ENCODE results near the gene GTF2A1L. TPM values are rescaled to one million over a fixed set of nuclear protein-coding genes. Genes with fewer than 3 reads are reported as not detected.

The GTF2A1L gene
- total and polyA plus RNA-seq, 2 experiments from 2014 or later = 0.13 to 0.76 TPM

DNA sequence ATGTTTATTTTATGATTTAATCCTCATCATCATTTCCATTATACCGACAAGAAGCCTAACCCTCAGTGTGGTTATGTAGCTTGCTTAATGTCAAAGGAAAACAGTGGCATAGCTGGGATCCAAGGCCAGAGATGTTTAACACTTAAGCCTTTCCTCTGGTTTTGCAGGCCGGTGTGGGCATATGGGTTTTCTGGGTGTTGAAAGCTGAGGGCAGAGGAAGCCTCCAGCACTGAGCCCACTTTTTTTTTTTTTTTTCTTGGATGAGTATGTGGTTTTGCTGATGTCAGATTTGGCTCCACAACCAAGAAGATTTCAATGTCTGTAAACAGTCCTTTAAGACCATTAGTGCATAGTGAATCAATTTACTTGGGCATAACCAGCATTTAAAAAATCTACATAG lies 96.6 kb downstream of the GTF2A1L start:
- Histone ChIP-seq H3K9me3 (ENCODE audit: low read depth) (no peaks in the 10 kb centered on the region), H3K9me2 (ENCODE audit: insufficient read depth) (no peaks in the 10 kb centered on the region), H3K27me3 (replicated peaks; ENCODE audit: insufficient read depth) (no peaks in the 10 kb centered on the region), H2AFZ (no peak overlapping the region), H3K4me1 (ENCODE audit: insufficient read depth) (peaks cover 34% of the 10 kb centered on the region), H3K4me3 (no peak overlapping the region), H3K27ac (0 out of 2 replicates have a peak overlapping the region, but pooled peaks have one; percentile 13), H3K79me2 (ENCODE audit: insufficient read depth) (no peaks in the 10 kb centered on the region), H3F3A (ENCODE audit: insufficient read depth) (peaks cover 12% of the 10 kb centered on the region; the same call in 1 of the 2 replicates), H3K9ac (no peak overlapping the region), H3K4me2 (ENCODE audit: unreplicated experiment) (no peak overlapping the region), H3K36me3 (ENCODE audit: low read depth) (no peaks in the 10 kb centered on the region), H4K20me1 (ENCODE audit: insufficient read depth) (no peaks in the 10 kb centered on the region)
- TF ChIP-seq EZH2 (IDR thresholded peaks at IDR 0.05; ENCODE audit: insufficient read depth, poor library complexity, severe bottlenecking) (no peak), EZH2phosphoT487 (IDR thresholded peaks at IDR 0.05; ENCODE audit: insufficient read depth, low read depth) (no peak)
- DNase-seq = peak; percentile 64
- in situ Hi-C loops (cut with MboI) = no loop called here
- 2 to 8% methylated on average over 2 of the region's 2 CpGs for WGBS, 2 experiments (ENCODE audit: low coverage in 1 of 2, low lambda C conversion rate in 2 of 2, missing lambda C conversion rate in 2 of 2)

DNA sequence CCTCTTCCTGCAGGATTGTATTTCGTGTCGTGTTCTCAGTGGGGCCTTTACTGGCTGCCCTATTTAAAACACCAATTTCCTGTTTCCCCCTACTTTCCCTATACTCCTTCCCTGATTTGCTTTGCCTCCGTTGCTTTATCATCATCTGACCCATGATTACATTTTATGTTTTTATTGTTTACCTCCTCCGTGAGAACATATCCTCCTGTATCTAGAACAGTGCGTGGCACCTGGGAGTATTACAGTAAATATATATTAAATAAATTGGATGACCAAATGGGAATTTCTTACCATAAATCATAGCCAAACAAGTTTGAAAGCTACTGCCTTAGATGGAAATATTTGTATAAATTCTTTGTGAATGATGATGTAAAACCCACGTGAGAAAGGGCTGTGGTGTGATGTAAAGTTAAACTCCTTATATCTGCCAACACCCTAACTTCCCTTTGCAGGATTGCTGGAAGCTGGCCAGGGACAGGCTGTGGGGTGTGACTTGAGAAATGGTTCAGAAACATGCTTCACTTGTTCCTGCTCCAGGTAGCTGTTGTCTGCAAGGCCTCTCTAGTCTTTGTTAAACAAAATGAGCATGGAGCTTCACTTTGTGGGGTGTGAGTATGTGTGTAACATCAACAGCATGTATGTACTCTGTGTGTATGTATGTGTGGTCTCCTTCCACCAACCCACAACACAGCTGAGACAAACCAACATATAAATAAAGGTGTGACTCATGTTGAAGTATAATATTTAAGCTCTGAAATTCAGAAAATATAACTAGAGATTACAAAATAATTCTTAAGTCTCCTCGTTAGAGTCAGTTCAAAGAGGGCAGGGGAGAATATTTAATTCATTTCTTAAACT lies 97.6 kb downstream of the GTF2A1L start:
- no peak overlapping the region for H3K9ac ChIP-seq
- no peaks in the 10 kb centered on the region for H3K27me3 ChIP-seq (replicated peaks; ENCODE audit: insufficient read depth)
- H3K79me2 ChIP-seq (ENCODE audit: insufficient read depth) = no peaks in the 10 kb centered on the region
- H3K9me3 ChIP-seq (ENCODE audit: low read depth) = no peaks in the 10 kb centered on the region
- 72 to 73% methylated on average over 7 of the region's 7 CpGs for WGBS, 2 experiments (ENCODE audit: low coverage in 1 of 2, low lambda C conversion rate in 2 of 2, missing lambda C conversion rate in 2 of 2)
- H3K4me1 ChIP-seq (ENCODE audit: insufficient read depth) = peaks cover 34% of the 10 kb centered on the region
- no peak overlapping the region for H3K4me3 ChIP-seq
- H3K4me2 ChIP-seq (ENCODE audit: unreplicated experiment) = no peak overlapping the region
- H4K20me1 ChIP-seq (ENCODE audit: insufficient read depth) = no peaks in the 10 kb centered on the region
- H3K9me2 ChIP-seq (ENCODE audit: insufficient read depth) = no peaks in the 10 kb centered on the region
- in situ Hi-C loops (cut with MboI) = no loop called here
- H3K27ac ChIP-seq = no peak overlapping the region
- no peaks in the 10 kb centered on the region for H3K36me3 ChIP-seq (ENCODE audit: low read depth)
- no peak overlapping the region for H2AFZ ChIP-seq
- H3F3A ChIP-seq (ENCODE audit: insufficient read depth) = peaks cover 12% of the 10 kb centered on the region; the same call in 1 of the 2 replicates
- no peak for TF ChIP-seq EZH2phosphoT487 (IDR thresholded peaks at IDR 0.05; ENCODE audit: insufficient read depth, low read depth)
- TF ChIP-seq EZH2 (IDR thresholded peaks at IDR 0.05; ENCODE audit: insufficient read depth, poor library complexity, severe bottlenecking) = no peak
- peak; percentile 46 for DNase-seq

DNA sequence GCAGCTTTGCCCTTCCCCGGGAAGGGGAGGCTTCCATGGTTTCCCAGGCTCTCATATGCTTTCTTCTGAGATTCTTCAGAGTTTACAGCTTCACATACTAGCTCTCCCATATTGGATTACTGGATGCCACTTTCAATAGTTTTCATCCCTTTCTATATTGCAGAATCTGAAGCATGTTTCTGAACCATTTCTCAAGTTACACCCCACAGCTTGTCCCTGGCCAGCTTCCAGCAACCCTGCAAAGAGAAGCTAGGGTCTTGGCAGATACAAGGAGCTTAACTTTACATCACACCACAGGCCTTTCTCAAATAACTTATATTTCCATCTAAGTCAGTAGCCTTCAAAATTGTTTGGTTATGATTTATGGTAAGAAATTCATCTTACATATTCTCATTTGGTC lies 98.3 kb downstream of the GTF2A1L start:
- Histone ChIP-seq H3K9me3 (ENCODE audit: low read depth) (no peaks in the 10 kb centered on the region), H3K27me3 (replicated peaks; ENCODE audit: insufficient read depth) (no peaks in the 10 kb centered on the region), H3K9me2 (ENCODE audit: insufficient read depth) (no peaks in the 10 kb centered on the region), H3K4me2 (ENCODE audit: unreplicated experiment) (no peak overlapping the region), H3K4me3 (no peak overlapping the region), H3K27ac (no peak overlapping the region), H4K20me1 (ENCODE audit: insufficient read depth) (no peaks in the 10 kb centered on the region), H2AFZ (no peak overlapping the region), H3K36me3 (ENCODE audit: low read depth) (no peaks in the 10 kb centered on the region), H3K79me2 (ENCODE audit: insufficient read depth) (no peaks in the 10 kb centered on the region), H3K4me1 (ENCODE audit: insufficient read depth) (peaks cover 34% of the 10 kb centered on the region), H3K9ac (no peak overlapping the region), H3F3A (ENCODE audit: insufficient read depth) (peaks cover 12% of the 10 kb centered on the region; the same call in 1 of the 2 replicates)
- in situ Hi-C loops (cut with MboI) = no loop called here
- DNase-seq = no peak
- TF ChIP-seq EZH2 (IDR thresholded peaks at IDR 0.05; ENCODE audit: insufficient read depth, poor library complexity, severe bottlenecking) = no peak
- TF ChIP-seq EZH2phosphoT487 (IDR thresholded peaks at IDR 0.05; ENCODE audit: insufficient read depth, low read depth) = no peak
- WGBS, 2 experiments (ENCODE audit: low coverage in 1 of 2, low lambda C conversion rate in 2 of 2, missing lambda C conversion rate in 2 of 2) = 83 to 84% methylated on average over 1 of the region's 1 CpG

DNA sequence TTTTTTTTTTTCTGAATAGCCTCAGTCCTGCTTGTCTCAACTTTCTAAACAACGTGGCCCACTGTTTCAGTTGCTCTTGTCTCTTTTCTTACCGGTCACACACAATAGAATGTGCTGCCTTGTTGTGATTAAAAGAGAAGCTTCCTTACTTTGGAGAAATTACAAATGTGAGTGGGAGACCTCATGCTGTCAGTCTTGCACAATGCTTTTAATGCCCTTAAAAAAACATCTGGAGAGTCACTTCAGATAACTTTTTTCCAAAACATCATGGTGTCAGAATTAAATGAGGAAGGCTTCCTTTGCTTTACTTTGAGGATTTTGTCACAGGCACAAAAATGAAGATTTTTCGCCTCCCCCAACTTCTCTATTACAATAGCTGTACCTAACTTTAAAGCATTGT lies 100.2 kb downstream of the GTF2A1L start:
- in situ Hi-C loops (cut with MboI) = no loop called here
- DNase-seq = peak; percentile 47
- Histone ChIP-seq H3K27me3 (replicated peaks; ENCODE audit: insufficient read depth) (no peaks in the 10 kb centered on the region), H3K9me2 (ENCODE audit: insufficient read depth) (no peaks in the 10 kb centered on the region), H3K4me1 (ENCODE audit: insufficient read depth) (peaks cover 40% of the 10 kb centered on the region), H3K9ac (no peak overlapping the region), H3K27ac (no peak overlapping the region), H3K9me3 (ENCODE audit: low read depth) (no peaks in the 10 kb centered on the region), H4K20me1 (ENCODE audit: insufficient read depth) (no peaks in the 10 kb centered on the region), H2AFZ (no peak overlapping the region), H3K79me2 (ENCODE audit: insufficient read depth) (no peaks in the 10 kb centered on the region), H3K4me3 (no peak overlapping the region), H3K36me3 (ENCODE audit: low read depth) (no peaks in the 10 kb centered on the region), H3K4me2 (ENCODE audit: unreplicated experiment) (peak overlapping the region; percentile 3), H3F3A (ENCODE audit: insufficient read depth) (peaks cover 30% of the 10 kb centered on the region)
- WGBS, 2 experiments (ENCODE audit: low coverage in 1 of 2, low lambda C conversion rate in 2 of 2, missing lambda C conversion rate in 2 of 2) = 21 to 25% methylated on average over 3 of the region's 3 CpGs
- TF ChIP-seq EZH2phosphoT487 (IDR thresholded peaks at IDR 0.05; ENCODE audit: insufficient read depth, low read depth) (no peak), EZH2 (IDR thresholded peaks at IDR 0.05; ENCODE audit: insufficient read depth, poor library complexity, severe bottlenecking) (no peak)

Measured in GM23248 (cell line).